HepG2 (cell line): ENCODE measurements around the gene HTR2A.

Experiments
- JUNB ChIP-seq: sonication (generic); formaldehyde crosslinking; IDR thresholded peaks from 2 replicates; pipeline ENCODE4 v1.8.0; 2022; ENCODE audit warnings: missing genetic modification reagents, mild to moderate bottlenecking, borderline replicate concordance
- MXI1 ChIP-seq: IDR thresholded peaks from 3 replicates; pipeline ENCODE4 v1.6.1; 2012; ENCODE audit warnings: low read depth, low read length, inconsistent platforms, borderline replicate concordance
- POLR2AphosphoS5 ChIP-seq: IDR thresholded peaks from 2 replicates; pipeline ENCODE4 v1.6.1; 2012; ENCODE audit warnings: low read depth, low read length
- ZNF670 ChIP-seq: sonication (generic); formaldehyde crosslinking; IDR thresholded peaks from 2 replicates; pipeline ENCODE4 v1.8.0; 2022; ENCODE audit warnings: mild to moderate bottlenecking, missing genetic modification reagents, borderline replicate concordance
- ZNF768 ChIP-seq: sonication (generic); formaldehyde crosslinking; IDR thresholded peaks from 2 replicates; pipeline ENCODE4 v1.4.0; 2020; ENCODE audit warnings: missing genetic modification reagents
- TF ChIP-seq, protein P1 (sequence below): sonication (generic); formaldehyde crosslinking; IDR thresholded peaks from 2 replicates; pipeline ENCODE4 v1.5.0; 2020; ENCODE audit warnings: mild to moderate bottlenecking, missing genetic modification reagents, moderate library complexity

DNA sequence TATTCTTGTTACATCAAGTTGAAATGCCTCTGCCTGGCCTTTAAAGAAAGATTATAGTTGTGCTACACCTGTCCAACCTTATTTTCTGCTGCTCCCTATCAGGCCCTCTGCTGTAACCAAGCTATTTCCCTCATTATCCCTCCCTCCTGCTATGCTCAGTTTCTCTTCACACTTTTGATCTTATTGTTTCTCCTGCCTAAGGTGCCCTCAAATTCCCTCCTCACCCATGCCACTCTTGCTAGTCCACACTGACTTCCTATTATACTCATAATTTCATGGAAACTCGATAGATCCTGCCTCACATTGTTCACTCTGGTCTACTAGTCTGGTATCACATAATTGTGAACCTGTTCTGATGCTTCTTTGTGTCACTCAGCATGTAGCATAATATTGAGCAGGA, 80.5 kb downstream of the HTR2A start:
- no peak for TF ChIP-seq POLR2AphosphoS5
- no peak for TF ChIP-seq MXI1
- TF ChIP-seq, protein P1, sequence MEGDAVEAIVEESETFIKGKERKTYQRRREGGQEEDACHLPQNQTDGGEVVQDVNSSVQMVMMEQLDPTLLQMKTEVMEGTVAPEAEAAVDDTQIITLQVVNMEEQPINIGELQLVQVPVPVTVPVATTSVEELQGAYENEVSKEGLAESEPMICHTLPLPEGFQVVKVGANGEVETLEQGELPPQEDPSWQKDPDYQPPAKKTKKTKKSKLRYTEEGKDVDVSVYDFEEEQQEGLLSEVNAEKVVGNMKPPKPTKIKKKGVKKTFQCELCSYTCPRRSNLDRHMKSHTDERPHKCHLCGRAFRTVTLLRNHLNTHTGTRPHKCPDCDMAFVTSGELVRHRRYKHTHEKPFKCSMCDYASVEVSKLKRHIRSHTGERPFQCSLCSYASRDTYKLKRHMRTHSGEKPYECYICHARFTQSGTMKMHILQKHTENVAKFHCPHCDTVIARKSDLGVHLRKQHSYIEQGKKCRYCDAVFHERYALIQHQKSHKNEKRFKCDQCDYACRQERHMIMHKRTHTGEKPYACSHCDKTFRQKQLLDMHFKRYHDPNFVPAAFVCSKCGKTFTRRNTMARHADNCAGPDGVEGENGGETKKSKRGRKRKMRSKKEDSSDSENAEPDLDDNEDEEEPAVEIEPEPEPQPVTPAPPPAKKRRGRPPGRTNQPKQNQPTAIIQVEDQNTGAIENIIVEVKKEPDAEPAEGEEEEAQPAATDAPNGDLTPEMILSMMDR (CRISPR knock-in tag) = no peak
- TF ChIP-seq ZNF768 (CRISPR knock-in tag) = no peak
- TF ChIP-seq JUNB (CRISPR knock-in tag) = no peak
- TF ChIP-seq ZNF670 (CRISPR knock-in tag) = no peak
